GM08714 (cell line): ENCODE data around the gene ZNF821.
"Not testable (repeated sequence)": the region's sequence is repeated elsewhere in the genome, so short reads cannot be mapped to it uniquely, and the experiment has no call there.

Experiments
- H3K4me3 ChIP-seq: fragments of 200-500 bp; sonication (Bioruptor generic); 2 replicates; pipeline ENCODE4 v1.5.1; 2014; ENCODE audit warnings: mild to moderate bottlenecking, low read length, inconsistent platforms
- ZNF274 ChIP-seq: IDR thresholded peaks from 2 replicates; pipeline ENCODE4 v1.6.1; 2012; ENCODE audit warnings: mild to moderate bottlenecking, low read depth, low read length

ZNF821 gene

GRCh38 chr16:71915350-71915749, 31.4 kb upstream of the ZNF821 start:
- no peak for TF ChIP-seq ZNF274

GRCh38 chr16:71914802-71915201, 30.8 kb upstream of the ZNF821 start:
- no peak overlapping the region for H3K4me3 ChIP-seq
- TF ChIP-seq ZNF274 = no peak

More at GRCh38 chr16:71915350-71915749, 31.4 kb upstream of the ZNF821 start:
- no peak overlapping the region for H3K4me3 ChIP-seq

GRCh38 chr16:71912534-71913275, 28.7 kb upstream of the ZNF821 start:
- H3K4me3 ChIP-seq = no peak overlapping the region
- TF ChIP-seq ZNF274 = no peak

GRCh38 chr16:71911121-71911520, 27.1 kb upstream of the ZNF821 start:
- no peak overlapping the region for H3K4me3 ChIP-seq
- TF ChIP-seq ZNF274 = no peak

- H3K4me3 ChIP-seq = not testable (repeated sequence)
Measured at GRCh38 chr16:71905765-71906164, 21.8 kb upstream of the ZNF821 start.

GRCh38 chr16:71904239-71904638, 20.3 kb upstream of the ZNF821 start:
- no peak for TF ChIP-seq ZNF274
- no peak overlapping the region for H3K4me3 ChIP-seq

- no peak overlapping the region for H3K4me3 ChIP-seq
- TF ChIP-seq ZNF274 = no peak
Measured at GRCh38 chr16:71903608-71904007, 19.6 kb upstream of the ZNF821 start.

GRCh38 chr16:71902656-71903365, 18.8 kb upstream of the ZNF821 start:
- TF ChIP-seq ZNF274 = no peak
- no peak overlapping the region for H3K4me3 ChIP-seq

- TF ChIP-seq ZNF274 = no peak
- H3K4me3 ChIP-seq = no peak overlapping the region
Measured at GRCh38 chr16:71899171-71899570, 15.2 kb upstream of the ZNF821 start.

- no peak for TF ChIP-seq ZNF274
- H3K4me3 ChIP-seq = peak overlapping the region; percentile 85
Measured at GRCh38 chr16:71896764-71897368, 12.9 kb upstream of the ZNF821 start.

- peak overlapping the region; percentile 85 for H3K4me3 ChIP-seq
- no peak for TF ChIP-seq ZNF274
Measured at GRCh38 chr16:71895679-71896365, 11.8 kb upstream of the ZNF821 start.

GRCh38 chr16:71894921-71895678, 11.1 kb upstream of the ZNF821 start, which contains the start of gene IST1:
TSS of gene IST1 (plus strand) at chr16:71895531. CDS start at chr16:71915641, 20,110 bp downstream.
- peak within 1 kb of the TSS; percentile 85 for H3K4me3 ChIP-seq
- no peak for TF ChIP-seq ZNF274

- peak overlapping the region; percentile 85 for H3K4me3 ChIP-seq
- TF ChIP-seq ZNF274 = no peak
Measured at GRCh38 chr16:71894229-71894920, 10.4 kb upstream of the ZNF821 start.
